VCaP (cell line): ENCODE results near the gene PSMD3.
A peak's percentile ranks its signal among the peaks of the same experiment; 100 is the strongest.

Source experiments
- H3K27ac ChIP-seq: fragments of 450-650 bp; 2 replicates; pipeline ENCODE4 v1.5.1; 2017
- TF ChIP-seq, protein P1 (sequence below): fragments of 450-650 bp; conservative IDR thresholded peaks from 2 replicates; pipeline ENCODE4 v1.5.1; 2017; ENCODE audit warnings: mild to moderate bottlenecking, moderate library complexity

Gene PSMD3

DNA sequence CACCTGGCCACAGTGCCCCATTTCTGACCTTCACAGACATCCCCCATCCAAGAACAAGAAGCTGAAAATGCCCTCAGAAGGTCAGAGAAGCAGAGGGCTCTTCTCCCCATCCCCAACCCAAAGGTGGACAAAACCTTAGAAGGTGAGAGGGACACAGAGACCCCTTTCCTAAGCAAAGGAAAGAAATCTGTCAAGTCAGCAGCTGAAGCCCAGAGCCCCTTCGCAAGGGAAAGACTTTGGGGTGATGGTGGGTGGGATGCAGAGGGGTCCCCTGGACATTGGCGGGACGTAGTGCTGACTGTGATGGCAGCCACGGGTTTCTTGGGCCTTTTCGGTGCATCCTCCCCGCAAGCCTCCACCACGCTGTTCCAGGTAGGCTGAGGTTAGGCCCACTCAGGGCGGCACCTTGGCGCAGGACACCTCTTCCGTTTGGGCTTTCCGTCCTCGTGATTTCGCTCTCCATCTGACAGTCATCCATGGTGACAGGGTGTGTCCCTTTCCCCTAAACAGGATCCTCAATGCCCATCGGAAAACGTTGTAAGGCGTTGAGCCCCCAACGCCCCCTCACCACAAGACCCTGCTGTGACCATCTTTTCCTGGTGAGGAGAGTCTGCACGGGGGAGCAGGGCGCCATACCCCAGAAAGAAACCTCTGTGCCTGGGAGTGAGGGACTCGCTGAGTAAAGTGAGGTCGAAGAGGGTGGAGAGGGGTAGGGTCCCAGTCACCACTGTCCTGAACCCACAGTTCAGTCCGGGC is 28.5 kb upstream of the PSMD3 start:
- peak overlapping the region; percentile 50; the same call in 1 of the 2 replicates for H3K27ac ChIP-seq
- TF ChIP-seq, protein P1, sequence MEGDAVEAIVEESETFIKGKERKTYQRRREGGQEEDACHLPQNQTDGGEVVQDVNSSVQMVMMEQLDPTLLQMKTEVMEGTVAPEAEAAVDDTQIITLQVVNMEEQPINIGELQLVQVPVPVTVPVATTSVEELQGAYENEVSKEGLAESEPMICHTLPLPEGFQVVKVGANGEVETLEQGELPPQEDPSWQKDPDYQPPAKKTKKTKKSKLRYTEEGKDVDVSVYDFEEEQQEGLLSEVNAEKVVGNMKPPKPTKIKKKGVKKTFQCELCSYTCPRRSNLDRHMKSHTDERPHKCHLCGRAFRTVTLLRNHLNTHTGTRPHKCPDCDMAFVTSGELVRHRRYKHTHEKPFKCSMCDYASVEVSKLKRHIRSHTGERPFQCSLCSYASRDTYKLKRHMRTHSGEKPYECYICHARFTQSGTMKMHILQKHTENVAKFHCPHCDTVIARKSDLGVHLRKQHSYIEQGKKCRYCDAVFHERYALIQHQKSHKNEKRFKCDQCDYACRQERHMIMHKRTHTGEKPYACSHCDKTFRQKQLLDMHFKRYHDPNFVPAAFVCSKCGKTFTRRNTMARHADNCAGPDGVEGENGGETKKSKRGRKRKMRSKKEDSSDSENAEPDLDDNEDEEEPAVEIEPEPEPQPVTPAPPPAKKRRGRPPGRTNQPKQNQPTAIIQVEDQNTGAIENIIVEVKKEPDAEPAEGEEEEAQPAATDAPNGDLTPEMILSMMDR: no peak

DNA sequence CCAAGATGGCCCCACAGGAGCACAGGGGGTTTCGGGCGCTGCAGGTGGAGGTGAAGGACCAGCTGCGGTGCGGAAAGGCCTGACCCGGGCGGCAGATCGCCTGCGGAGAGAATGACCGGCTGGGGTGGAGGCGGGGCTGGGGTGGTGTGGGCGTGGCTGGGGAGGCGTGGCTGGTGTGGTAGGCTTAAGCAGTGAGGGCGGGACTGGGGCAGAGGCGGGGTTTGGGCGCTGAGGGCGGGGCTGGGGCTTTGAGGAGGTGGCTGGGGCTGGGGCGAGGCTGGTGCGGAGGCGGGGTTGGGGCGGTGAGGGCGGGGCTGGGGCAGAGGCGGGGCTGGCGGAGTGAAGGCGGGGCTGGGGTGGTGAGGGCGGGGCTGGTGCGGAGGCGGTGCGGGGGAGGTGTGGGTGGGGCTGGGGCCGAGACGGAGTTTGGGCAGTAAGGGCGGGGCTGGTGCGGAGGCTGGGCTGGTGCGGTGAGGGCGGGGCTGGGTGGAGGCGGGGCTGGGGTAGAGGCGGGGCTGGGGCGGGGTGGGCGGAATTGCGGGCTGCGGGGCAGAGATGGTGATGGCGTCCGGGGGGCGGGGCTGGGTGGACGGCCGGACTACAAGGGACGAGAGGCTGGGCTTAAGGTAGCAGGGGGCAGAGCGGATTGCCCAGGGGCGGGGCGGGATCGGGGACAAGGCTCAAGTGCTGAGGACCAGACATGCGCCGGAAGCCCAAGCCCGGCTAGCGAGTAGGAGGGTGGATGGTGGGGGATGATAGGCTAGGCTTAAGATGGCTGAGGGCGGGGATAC is 27.7 kb upstream of the PSMD3 start:
- peak overlapping the region; percentile 57; the same call in 1 of the 2 replicates for H3K27ac ChIP-seq
- TF ChIP-seq, protein P1: no peak

DNA sequence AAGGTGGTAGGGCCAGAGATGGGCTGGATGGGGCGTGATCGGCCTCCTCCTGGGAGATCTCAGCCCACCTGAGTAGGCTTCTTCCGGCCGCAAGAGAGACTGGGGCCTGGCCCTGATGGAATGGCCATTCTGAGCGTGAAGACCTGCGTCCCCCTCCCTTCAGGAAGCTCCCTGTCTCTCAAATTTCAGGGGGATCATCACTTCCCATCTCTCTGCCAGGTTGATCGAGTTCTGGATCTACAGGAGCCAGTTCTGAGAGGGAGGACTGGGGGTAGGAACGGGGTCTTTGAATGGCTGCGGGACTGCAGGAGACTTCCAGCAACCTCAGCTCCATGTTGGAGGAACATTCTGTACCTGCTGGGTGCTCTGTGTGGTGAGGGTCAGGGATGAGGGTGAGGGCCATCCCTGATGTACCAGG is 27.1 kb upstream of the PSMD3 start:
- peak overlapping the region; percentile 57; the same call in 1 of the 2 replicates for H3K27ac ChIP-seq
- TF ChIP-seq, protein P1: no peak

DNA sequence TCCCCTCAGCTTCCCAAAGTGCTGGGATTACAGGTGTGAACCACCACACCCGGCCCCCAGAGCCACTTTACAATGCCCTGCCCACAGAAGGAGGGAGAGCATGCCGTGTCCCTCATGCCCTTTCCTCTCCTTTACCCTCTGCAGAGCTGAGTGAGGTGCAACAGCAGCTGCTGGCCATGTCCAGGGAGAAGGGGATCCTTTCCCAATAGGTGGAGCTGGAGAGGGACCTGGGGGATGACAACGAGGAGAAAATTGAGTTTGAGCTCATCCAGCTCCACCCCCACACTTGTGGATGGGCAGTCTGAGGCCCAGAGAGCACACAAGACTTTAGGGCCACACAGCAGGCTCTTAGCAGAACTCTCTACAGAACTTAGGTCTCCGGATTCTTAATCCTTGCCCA is 25.7 kb upstream of the PSMD3 start:
- H3K27ac ChIP-seq: no peak overlapping the region
- TF ChIP-seq, protein P1: no peak

DNA sequence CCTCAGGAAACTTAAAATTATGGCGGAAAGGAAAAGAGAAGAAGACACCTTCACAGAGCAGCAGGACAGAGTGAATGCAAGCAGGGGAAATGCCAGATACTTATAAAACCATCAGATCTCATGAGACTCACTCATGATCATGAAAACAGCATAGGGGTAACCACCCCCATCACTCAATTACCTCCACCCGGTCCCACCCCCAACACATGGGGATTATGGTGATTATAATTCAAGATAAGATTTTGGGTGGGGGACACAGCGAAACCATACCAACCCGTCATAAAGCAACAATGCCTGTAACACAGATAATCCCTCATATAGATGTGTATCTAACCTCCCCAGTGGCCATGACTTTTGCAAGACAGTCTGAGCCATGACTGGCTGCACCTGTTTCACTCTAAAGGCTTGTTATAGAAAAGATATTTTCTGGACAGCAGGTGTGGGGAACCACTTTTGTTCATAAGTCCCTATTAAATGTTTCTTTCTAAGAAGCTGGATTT is 24.8 kb upstream of the PSMD3 start:
- no peak overlapping the region for H3K27ac ChIP-seq
- TF ChIP-seq, protein P1: no peak

DNA sequence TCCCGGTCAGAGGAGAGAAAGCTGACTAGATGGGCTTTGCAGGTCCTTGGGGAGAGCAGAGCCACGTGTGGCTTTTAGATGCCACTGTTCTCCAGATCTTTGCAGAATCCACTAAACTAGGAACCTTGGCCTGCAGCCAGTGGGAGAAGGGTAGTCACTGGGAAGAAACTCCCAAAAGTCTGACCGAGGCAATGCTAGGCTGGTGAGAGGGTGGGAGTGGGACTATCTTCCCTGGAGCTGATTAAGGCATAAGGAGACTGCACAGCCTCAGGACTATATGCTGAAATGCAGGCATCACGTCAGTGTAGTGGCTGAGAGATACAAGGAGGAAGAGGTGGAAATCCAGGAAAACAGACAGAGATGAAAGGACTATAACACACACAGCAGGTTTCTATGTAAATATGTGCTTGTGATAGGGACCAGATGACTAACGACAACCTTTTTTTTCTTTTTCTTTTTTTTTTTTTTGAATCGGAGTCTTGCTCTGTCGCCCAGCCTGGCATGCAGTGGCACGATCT is 20.0 kb upstream of the PSMD3 start:
- H3K27ac ChIP-seq: peak overlapping the region; percentile 92
- TF ChIP-seq, protein P1: no peak

DNA sequence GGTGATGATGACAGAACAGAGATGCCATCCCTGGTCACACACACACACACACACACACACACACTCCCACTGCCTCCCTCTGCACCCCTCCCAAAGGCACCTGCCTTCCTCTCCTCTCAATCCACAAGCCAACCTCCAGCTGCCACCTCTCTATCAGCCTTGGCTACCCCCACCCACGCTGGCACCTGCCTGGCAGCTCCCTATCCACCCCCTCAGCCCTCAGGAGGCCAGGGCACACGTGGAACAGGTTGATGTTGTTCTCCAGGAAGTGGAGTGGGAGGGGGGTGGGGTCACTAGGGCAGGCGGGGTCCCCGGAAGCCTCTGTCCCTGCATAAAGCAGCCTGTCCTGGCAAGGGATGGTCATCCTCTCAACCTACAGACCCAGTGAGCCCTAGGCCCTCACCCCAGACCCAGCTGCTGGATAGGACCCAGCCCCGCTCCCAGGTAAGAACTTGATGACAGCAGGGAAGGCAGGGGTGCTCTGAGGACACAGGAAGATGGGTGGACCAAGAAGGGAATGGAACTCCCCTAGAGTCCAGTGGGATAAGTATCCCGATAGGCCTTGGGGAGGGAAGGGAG is 17.9 kb upstream of the PSMD3 start, which contains the start of gene GSDMA:
GSDMA (plus strand) TSS at position 363 of the 579 bp plus-strand sequence. CDS start 2,684 bp downstream, outside the sequence.
- peak within 1 kb of the TSS; percentile 92; the same call in 1 of the 2 replicates for H3K27ac ChIP-seq
- TF ChIP-seq, protein P1: no peak
